Endodermal cell (in vitro differentiated cells): Measurements from ENCODE around the gene ASCL2. TPM values are rescaled to one million over a fixed set of nuclear protein-coding genes. Genes with fewer than 3 reads are reported as not detected.

Source experiments
- DNase-seq: peaks from one replicate; pipeline ENCODE4 v3.0.0-alpha.2; 2017
- H3K27ac ChIP-seq: 2 replicates; pipeline ENCODE4 v1.5.1; 2013; ENCODE audit warnings: mild to moderate bottlenecking, low read depth, low read length, moderate library complexity
- H3K27me3 ChIP-seq: 2 replicates; pipeline ENCODE4 v1.6.1; 2013; ENCODE audit warnings: mild to moderate bottlenecking, low read length, moderate library complexity; ENCODE audit not compliant: insufficient read depth, control insufficient read depth, poor library complexity, severe bottlenecking
- H3K36me3 ChIP-seq: 2 replicates; pipeline ENCODE4 v1.7.0; 2013; ENCODE audit warnings: mild to moderate bottlenecking, low read length, moderate library complexity; ENCODE audit not compliant: control insufficient read depth, insufficient read depth
- H3K4me1 ChIP-seq: one replicate; pipeline ENCODE4 v1.7.0; 2013; ENCODE audit warnings: low read length; ENCODE audit not compliant: control insufficient read depth, insufficient read depth
- H3K4me3 ChIP-seq: 2 replicates; pipeline ENCODE4 v1.5.1; 2013; ENCODE audit warnings: mild to moderate bottlenecking, low read length, moderate library complexity
- H3K9ac ChIP-seq: 2 replicates; pipeline ENCODE4 v1.6.1; 2013; ENCODE audit warnings: mild to moderate bottlenecking, low read length, moderate library complexity; ENCODE audit not compliant: poor library complexity, severe bottlenecking; ENCODE audit errors: extremely low read depth
- H3K9me3 ChIP-seq: 2 replicates; pipeline ENCODE4 v1.6.1; 2013; ENCODE audit warnings: mild to moderate bottlenecking, low read length, moderate library complexity; ENCODE audit not compliant: control insufficient read depth
- H3K27ac Mint-ChIP-seq: 2 replicates; pipeline ENCODE4 v1.8.0; 2020; ENCODE audit warnings: mixed read lengths
- H3K27me3 Mint-ChIP-seq: 2 replicates; pipeline ENCODE4 v1.8.0; 2021; ENCODE audit warnings: mild to moderate bottlenecking, mixed read lengths; ENCODE audit not compliant: insufficient read depth
- H3K36me3 Mint-ChIP-seq: 2 replicates; pipeline ENCODE4 v1.8.0; 2020; ENCODE audit warnings: low read depth, mixed read lengths
- H3K4me1 Mint-ChIP-seq: 2 replicates; pipeline ENCODE4 v1.8.0; 2020; ENCODE audit warnings: mixed read lengths
- H3K4me3 Mint-ChIP-seq: 2 replicates; pipeline ENCODE4 v1.8.0; 2020; ENCODE audit warnings: mild to moderate bottlenecking, moderate library complexity, mixed read lengths
- H3K9me3 Mint-ChIP-seq: 2 replicates; pipeline ENCODE4 v1.8.0; 2020; ENCODE audit warnings: mild to moderate bottlenecking, mixed read lengths
- CTCF ChIP-seq: fragments of 200-600 bp; sonication (generic); conservative IDR thresholded peaks from 2 replicates; pipeline ENCODE4 v1.5.0; 2021; ENCODE audit warnings: antibody characterized with exemption, mild to moderate bottlenecking
- WGBS, 2 experiments: methylation state at CpG; one replicate each; pipeline versions ENCODE4 v1.1.5 to v1.1.7; 2013; ENCODE audit warnings: missing lambda C conversion rate in 2 of 2, mixed read lengths in 1 of 2; ENCODE audit not compliant: insufficient coverage in 1 of 2, insufficient read length in 1 of 2; 5-methylcytosine and 5-hydroxymethylcytosine counted together
- total RNA-seq, 2 donors: library from RNA; stranded (reverse); fragmentation: NEBNext Ultra II Directional in 1 of 2; extraction: Animal tissue kit (Norgen Biotek cat#: 25700) in 1 of 2; gene quantifications; 2 replicates in 1 of 2; 3 replicates in 1 of 2; pipeline ENCODE4 v1.2.1, GENCODE V29; 2021

The ASCL2 gene
- total RNA-seq, 2 donors from 2014 or later, result not detected

- Histone ChIP-seq H3K9ac (no peak overlapping the region), H3K9me3 (no peaks in the 10 kb centered on the region), H3K27me3 (peaks cover 100% of the 10 kb centered on the region), H3K4me3 (peak overlapping the region; percentile 60), H3K36me3 (no peaks in the 10 kb centered on the region), H3K4me1 (no peaks in the 10 kb centered on the region), H3K27ac (no peak overlapping the region)
- DNase-seq, result peak; percentile 89
- peaks cover 92% of the 10 kb centered on the region for H3K27me3 Mint-ChIP-seq
- peak overlapping the region; percentile 36 for H3K4me3 Mint-ChIP-seq
- no peaks in the 10 kb centered on the region for H3K4me1 Mint-ChIP-seq
- peak; percentile 45 for TF ChIP-seq CTCF
- H3K27ac Mint-ChIP-seq, result no peak overlapping the region
- no peaks in the 10 kb centered on the region for H3K36me3 Mint-ChIP-seq
- H3K9me3 Mint-ChIP-seq, result peaks cover 4% of the 10 kb centered on the region
- 0 to 5% methylated on average over 10 to 102 of the region's 104 CpGs for WGBS, 2 experiments
These were observed 627 bp downstream of the ASCL2 start for GRCh38 chr11:2269601-2270321.

GRCh38 chr11:2268729-2269600, 1.4 kb downstream of the ASCL2 start:
- Histone ChIP-seq H3K4me1 (no peaks in the 10 kb centered on the region), H3K4me3 (peak overlapping the region; percentile 60), H3K36me3 (no peaks in the 10 kb centered on the region), H3K9me3 (no peaks in the 10 kb centered on the region), H3K27me3 (peaks cover 96% of the 10 kb centered on the region), H3K27ac (no peak overlapping the region), H3K9ac (no peak overlapping the region)
- Mint-ChIP-seq H3K4me3 (peak overlapping the region; percentile 36), H3K27ac (no peak overlapping the region), H3K27me3 (peaks cover 90% of the 10 kb centered on the region), H3K36me3 (no peaks in the 10 kb centered on the region), H3K4me1 (no peaks in the 10 kb centered on the region), H3K9me3 (peaks cover 4% of the 10 kb centered on the region)
- peak; percentile 83 for DNase-seq
- 2 to 9% methylated on average over 9 to 89 of the region's 89 CpGs for WGBS, 2 experiments
- no peak for TF ChIP-seq CTCF

- no peak for DNase-seq
- Mint-ChIP-seq H3K4me1 (no peaks in the 10 kb centered on the region), H3K9me3 (peaks cover 4% of the 10 kb centered on the region), H3K4me3 (peak overlapping the region; percentile 36), H3K27ac (no peak overlapping the region), H3K36me3 (no peaks in the 10 kb centered on the region), H3K27me3 (peaks cover 84% of the 10 kb centered on the region)
- 88 to 92% methylated on average over 11 to 26 of the region's 26 CpGs for WGBS, 2 experiments
- TF ChIP-seq CTCF, result no peak
- no peak overlapping the region for H3K4me3 ChIP-seq
- no peaks in the 10 kb centered on the region for H3K36me3 ChIP-seq
- no peaks in the 10 kb centered on the region for H3K9me3 ChIP-seq
- H3K4me1 ChIP-seq, result no peaks in the 10 kb centered on the region
- no peak overlapping the region for H3K9ac ChIP-seq
- H3K27ac ChIP-seq, result no peak overlapping the region
- peaks cover 88% of the 10 kb centered on the region for H3K27me3 ChIP-seq
These were observed 2.3 kb downstream of the ASCL2 start for GRCh38 chr11:2267851-2268728.
